DMS153 (cell line): Measurements from ENCODE around the gene ABCB11.
"Not testable (repeated sequence)": the region's sequence is repeated elsewhere in the genome, so short reads cannot be mapped to it uniquely, and the experiment has no call there.

Source experiments
- DNase-seq: peaks from one replicate; lab custom pipeline; 2025; lab: John Stamatoyannopoulos, UW

The ABCB11 gene

GRCh38 chr2:168890006-168890782, 140.9 kb downstream of the ABCB11 start, which contains the start of gene SPC25:
TSS of gene SPC25 (minus strand) at chr2:168890430. CDS start at chr2:168889519, 911 bp downstream.
- DNase-seq: peak; percentile 89

- DNase-seq: no peak
These were observed 141.5 kb downstream of the ABCB11 start for GRCh38 chr2:168889635-168890005.

GRCh38 chr2:168884975-168885374, 146.1 kb downstream of the ABCB11 start:
- no peak for DNase-seq

- not testable (repeated sequence) for DNase-seq
These were observed 149.0 kb downstream of the ABCB11 start for GRCh38 chr2:168882163-168882562.

- no peak for DNase-seq
These were observed 156.6 kb downstream of the ABCB11 start for GRCh38 chr2:168874368-168875054.

GRCh38 chr2:168870824-168871223, 160.3 kb downstream of the ABCB11 start:
- not testable (repeated sequence) for DNase-seq
